HK-2 (cell line): ENCODE measurements around the gene RFTN1.

Experiments
- DNase-seq: peaks from one replicate; pipeline ENCODE4 v3.0.0-alpha.2; 2018; ENCODE audit not compliant: unreplicated experiment

The RFTN1 gene

GRCh38 chr3:16487511-16488175, 25.9 kb downstream of the RFTN1 start:
- DNase-seq, result no peak

GRCh38 chr3:16486951-16487480, 26.5 kb downstream of the RFTN1 start:
- no peak for DNase-seq

GRCh38 chr3:16486201-16486600, 27.3 kb downstream of the RFTN1 start:
- DNase-seq, result no peak

- DNase-seq, result no peak
Observed at GRCh38 chr3:16485395-16485992, 28.0 kb downstream of the RFTN1 start.

GRCh38 chr3:16484984-16485383, 28.5 kb downstream of the RFTN1 start:
- DNase-seq, result no peak

GRCh38 chr3:16484216-16484615, 29.3 kb downstream of the RFTN1 start:
- DNase-seq, result peak; percentile 13

GRCh38 chr3:16482770-16483531, 30.5 kb downstream of the RFTN1 start:
- DNase-seq, result no peak

- DNase-seq, result no peak
Observed at GRCh38 chr3:16482194-16482769, 31.2 kb downstream of the RFTN1 start.

GRCh38 chr3:16481546-16481897, 32.0 kb downstream of the RFTN1 start:
- DNase-seq, result no peak

- peak; percentile 43 for DNase-seq
Observed at GRCh38 chr3:16480861-16481545, 32.5 kb downstream of the RFTN1 start.

- DNase-seq, result no peak
Observed at GRCh38 chr3:16478516-16478915, 35.0 kb downstream of the RFTN1 start.

GRCh38 chr3:16477521-16477920, 36.0 kb downstream of the RFTN1 start:
- no peak for DNase-seq

GRCh38 chr3:16477056-16477455, 36.4 kb downstream of the RFTN1 start:
- DNase-seq, result no peak

- DNase-seq, result no peak
Observed at GRCh38 chr3:16476636-16477035, 36.9 kb downstream of the RFTN1 start.

- no peak for DNase-seq
Observed at GRCh38 chr3:16475766-16476165, 37.7 kb downstream of the RFTN1 start.

GRCh38 chr3:16474920-16475319, 38.6 kb downstream of the RFTN1 start:
- no peak for DNase-seq

- no peak for DNase-seq
Observed at GRCh38 chr3:16474216-16474615, 39.3 kb downstream of the RFTN1 start.

GRCh38 chr3:16472593-16472992, 40.9 kb downstream of the RFTN1 start:
- DNase-seq, result no peak

GRCh38 chr3:16471897-16472296, 41.6 kb downstream of the RFTN1 start:
- DNase-seq, result no peak

- DNase-seq, result no peak
Observed at GRCh38 chr3:16470590-16470989, 42.9 kb downstream of the RFTN1 start.

GRCh38 chr3:16468336-16469098, 45.0 kb downstream of the RFTN1 start:
- DNase-seq, result no peak
